Activated CD8-positive, alpha-beta T cell treated with anti-CD3 and anti-CD28 coated beads for 36 hours (primary cell): ENCODE measurements around the gene RNF126. TPM values are rescaled to one million over a fixed set of nuclear protein-coding genes. Genes with fewer than 3 reads are reported as not detected.

Experiments
- ATAC-seq: fragments of 200-7000 bp; cut with Tn5 transposase; one replicate; pipeline ENCODE4 v1.10.0; 2021; ENCODE audit warnings: mild to moderate bottlenecking, moderate library complexity
- CTCF ChIA-PET: fragments of 350-600 bp; sonication (Branson Sonifier 250); formaldehyde crosslinking; loops from one replicate; lab custom pipeline; 2021; ENCODE audit warnings: antibody characterized with exemption; lab: Charles Lee
- POLR2A ChIA-PET: fragments of 350-600 bp; sonication (Branson Sonifier 250); formaldehyde crosslinking; loops from one replicate; lab custom pipeline; 2021; ENCODE audit warnings: antibody characterized with exemption; lab: Charles Lee
- DNase-seq: peaks from one replicate; pipeline ENCODE4 v3.0.0-alpha.2; 2020
- H3K27ac Mint-ChIP-seq: one replicate; pipeline ENCODE4 v1.8.0; 2021; ENCODE audit warnings: mild to moderate bottlenecking, mixed read lengths
- H3K27me3 Mint-ChIP-seq: one replicate; pipeline ENCODE4 v1.8.0; 2021; ENCODE audit warnings: mixed read lengths
- H3K36me3 Mint-ChIP-seq: one replicate; pipeline ENCODE4 v1.8.0; 2021; ENCODE audit warnings: low read depth, mixed read lengths
- H3K4me1 Mint-ChIP-seq: one replicate; pipeline ENCODE4 v1.8.0; 2021; ENCODE audit warnings: low read depth, mixed read lengths
- H3K4me3 Mint-ChIP-seq: one replicate; pipeline ENCODE4 v1.8.0; 2021; ENCODE audit warnings: mild to moderate bottlenecking, moderate library complexity, mixed read lengths
- H3K9me3 Mint-ChIP-seq: one replicate; pipeline ENCODE4 v1.8.0; 2021; ENCODE audit warnings: mixed read lengths
- CTCF ChIP-seq: fragments of 200-600 bp; IDR thresholded peaks from one replicate; pipeline ENCODE4 v1.8.0; 2022; ENCODE audit warnings: antibody characterized with exemption, mild to moderate bottlenecking
- intact Hi-C: fragments of 100-400 bp; cut with micrococcal nuclease; formaldehyde crosslinking; loops from one replicate; pipeline ENCODE4 v1.10.0; 2022
- total RNA-seq, 2 experiments: library from RNA; stranded (reverse); gene quantifications; one replicate each; pipeline ENCODE4 v1.2.3, GENCODE V29; 2021

RNF126 gene
- total RNA-seq, 2 experiments from 2014 or later, result 99.1 to 101 TPM

DNA sequence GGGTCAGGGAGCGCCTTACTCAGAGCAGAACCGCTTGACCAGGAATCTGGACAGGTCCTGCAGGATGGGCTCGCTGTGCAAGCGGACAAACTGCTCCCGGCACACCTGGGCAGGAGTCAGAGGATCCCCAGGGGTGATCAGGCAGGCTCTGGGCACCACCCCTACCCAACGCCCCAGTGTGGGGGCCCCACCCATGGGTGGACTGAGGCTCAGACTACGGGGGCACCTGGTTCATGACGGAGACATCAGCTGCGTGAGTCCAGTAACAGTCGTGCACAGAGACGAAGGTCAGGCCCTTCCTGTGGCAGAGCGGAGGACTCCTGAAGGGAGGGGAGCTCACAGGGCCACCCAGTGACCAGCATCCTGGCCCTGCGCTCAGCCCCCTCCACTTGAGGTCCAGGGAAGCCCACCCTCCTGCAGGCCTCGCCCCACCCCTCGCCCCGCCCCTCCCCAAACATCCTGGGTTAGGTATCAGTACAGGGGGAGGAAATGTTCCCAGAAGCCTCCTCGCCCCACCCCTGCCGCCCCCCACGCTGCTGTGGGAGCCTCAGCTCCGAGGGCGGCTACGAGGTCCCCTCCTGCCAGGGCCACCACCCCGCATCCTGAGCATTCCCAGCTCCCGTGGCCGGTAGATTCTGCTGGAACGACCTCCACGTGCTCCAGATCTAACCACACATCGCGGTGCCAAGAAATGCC is 45.3 kb downstream of the RNF126 start:
- Mint-ChIP-seq H3K36me3 (peaks cover 35% of the 10 kb centered on the region), H3K27me3 (no peaks in the 10 kb centered on the region), H3K9me3 (no peaks in the 10 kb centered on the region), H3K4me1 (peaks cover 3% of the 10 kb centered on the region), H3K27ac (no peak overlapping the region), H3K4me3 (no peak overlapping the region)
- ChIA-PET CTCF (no interaction called here), POLR2A (no interaction called here)
- intact Hi-C loops, result no loop called here
- no peak for TF ChIP-seq CTCF
- ATAC-seq, result no peak
- no peak for DNase-seq

GRCh38 chr19:616747-617526 is 46.1 kb downstream of the RNF126 start:
- no peak for TF ChIP-seq CTCF
- intact Hi-C loops, result no loop called here
- DNase-seq (no peak), ATAC-seq (no peak)
- H3K27me3 Mint-ChIP-seq, result no peaks in the 10 kb centered on the region
- H3K9me3 Mint-ChIP-seq, result no peaks in the 10 kb centered on the region
- CTCF ChIA-PET, result no interaction called here
- no peak overlapping the region for H3K4me3 Mint-ChIP-seq
- H3K36me3 Mint-ChIP-seq, result peaks cover 37% of the 10 kb centered on the region
- H3K27ac Mint-ChIP-seq, result no peak overlapping the region
- POLR2A ChIA-PET, result no interaction called here
- H3K4me1 Mint-ChIP-seq, result peaks cover 6% of the 10 kb centered on the region

DNA sequence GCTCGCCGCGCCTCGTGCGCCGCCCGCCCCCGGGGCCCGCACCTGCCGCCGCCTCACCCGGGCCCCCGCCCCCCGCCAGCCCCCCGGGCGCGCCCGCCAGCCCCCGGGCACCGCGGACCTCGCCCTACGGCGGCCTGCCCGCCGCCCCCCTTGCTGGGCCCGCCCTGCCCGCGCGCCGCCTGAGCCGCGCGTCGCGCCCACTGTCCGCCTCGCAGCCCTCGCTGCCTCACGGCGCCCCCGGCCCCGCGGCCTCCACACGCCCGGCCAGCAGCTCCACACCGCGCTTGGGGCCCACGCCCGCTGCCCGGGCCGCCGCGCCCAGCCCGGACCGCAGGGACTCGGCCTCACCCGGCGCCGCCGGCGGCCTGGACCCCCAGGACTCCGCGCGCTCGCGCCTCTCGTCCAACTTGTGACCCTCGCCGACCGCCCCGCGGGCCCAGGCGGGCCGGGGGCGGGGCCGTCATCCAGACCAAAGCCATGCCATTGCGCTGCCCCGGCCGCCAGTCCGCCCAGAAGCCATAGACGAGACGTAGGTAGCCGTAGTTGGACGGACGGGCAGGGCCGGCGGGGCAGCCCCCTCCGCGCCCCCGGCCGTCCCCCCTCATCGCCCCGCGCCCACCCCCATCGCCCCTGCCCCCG is 46.8 kb downstream of the RNF126 start:
- Mint-ChIP-seq H3K4me1 (peaks cover 13% of the 10 kb centered on the region), H3K27me3 (no peaks in the 10 kb centered on the region), H3K36me3 (peaks cover 37% of the 10 kb centered on the region), H3K9me3 (no peaks in the 10 kb centered on the region), H3K27ac (no peak overlapping the region), H3K4me3 (no peak overlapping the region)
- ChIA-PET POLR2A (no interaction called here), CTCF (no interaction called here)
- intact Hi-C loops, result no loop called here
- TF ChIP-seq CTCF, result no peak
- ATAC-seq, result no peak
- no peak for DNase-seq

- Mint-ChIP-seq H3K4me1 (peaks cover 16% of the 10 kb centered on the region), H3K27ac (no peak overlapping the region), H3K4me3 (no peak overlapping the region), H3K36me3 (peaks cover 37% of the 10 kb centered on the region), H3K27me3 (no peaks in the 10 kb centered on the region), H3K9me3 (no peaks in the 10 kb centered on the region)
- no peak for TF ChIP-seq CTCF
- intact Hi-C loops, result no loop called here
- DNase-seq (no peak), ATAC-seq (no peak)
- ChIA-PET CTCF (no interaction called here), POLR2A (no interaction called here)
Observed at GRCh38 chr19:615619-616018, 47.4 kb downstream of the RNF126 start.
